HepG2 (cell line): Measurements from ENCODE around the gene TLN1. TPM values are rescaled to one million over a fixed set of nuclear protein-coding genes. Genes with fewer than 3 reads are reported as not detected.

Experiments
- AFF4 ChIP-seq: sonication (generic); formaldehyde crosslinking; IDR thresholded peaks from 2 replicates; pipeline ENCODE4 v1.4.0; 2020; ENCODE audit warnings: missing genetic modification reagents
- DDIT3 ChIP-seq: sonication (generic); formaldehyde crosslinking; IDR thresholded peaks from 2 replicates; pipeline ENCODE4 v1.4.0; 2020; ENCODE audit warnings: mild to moderate bottlenecking, missing genetic modification reagents
- HDAC2 ChIP-seq: sonication (generic); formaldehyde crosslinking; IDR thresholded peaks from 2 replicates; pipeline ENCODE4 v1.4.0; 2020; ENCODE audit warnings: missing genetic modification reagents
- HHEX ChIP-seq: IDR thresholded peaks from 2 replicates; pipeline ENCODE4 v1.6.1; 2016; ENCODE audit warnings: control low read depth
- ISX ChIP-seq: sonication (generic); formaldehyde crosslinking; conservative IDR thresholded peaks from 2 replicates; pipeline ENCODE4 v1.5.0; 2020; ENCODE audit warnings: missing genetic modification reagents
- JUN ChIP-seq: sonication (generic); formaldehyde crosslinking; IDR thresholded peaks from 2 replicates; pipeline ENCODE4 v1.4.0; 2020; ENCODE audit warnings: mild to moderate bottlenecking, missing genetic modification reagents
- MTERF4 ChIP-seq: sonication (generic); formaldehyde crosslinking; IDR thresholded peaks from 2 replicates; pipeline ENCODE4 v1.8.0; 2023; ENCODE audit warnings: mild to moderate bottlenecking, missing genetic modification reagents
- PRMT3 ChIP-seq: sonication (generic); formaldehyde crosslinking; IDR thresholded peaks from 2 replicates; pipeline ENCODE4 v1.8.1; 2022; ENCODE audit warnings: low read depth, mild to moderate bottlenecking, moderate library complexity, missing genetic modification reagents, borderline replicate concordance
- PRPF4 ChIP-seq: fragments of 200-400 bp; formaldehyde crosslinking; IDR thresholded peaks from 2 replicates; pipeline ENCODE4 v1.6.1; 2016; ENCODE audit warnings: low read length, low read depth; ENCODE audit not compliant: poor library complexity, severe bottlenecking
- RAD21 ChIP-seq: fragments of 450-650 bp; formaldehyde crosslinking; IDR thresholded peaks from 2 replicates; pipeline ENCODE4 v1.5.0; 2020; ENCODE audit warnings: mild to moderate bottlenecking
- RBM22 ChIP-seq: fragments of 200-400 bp; formaldehyde crosslinking; optimal IDR thresholded peaks from 2 replicates; pipeline ENCODE3; 2017; ENCODE audit warnings: mild to moderate bottlenecking, low read length, moderate library complexity
- SALL2 ChIP-seq: sonication (generic); formaldehyde crosslinking; IDR thresholded peaks from 2 replicates; pipeline ENCODE4 v1.8.1; 2023; ENCODE audit warnings: mild to moderate bottlenecking, missing genetic modification reagents, inconsistent platforms
- SAP130 ChIP-seq: IDR thresholded peaks from 2 replicates; pipeline ENCODE4 v1.6.1; 2016; ENCODE audit warnings: low read depth
- SKI ChIP-seq: fragments of 450-650 bp; IDR thresholded peaks from one replicate; pipeline ENCODE4 v1.6.1; 2018; ENCODE audit warnings: mild to moderate bottlenecking; ENCODE audit not compliant: partially characterized antibody
- ZC3H4 ChIP-seq: sonication (generic); formaldehyde crosslinking; IDR thresholded peaks from 2 replicates; pipeline ENCODE4 v1.4.0; 2020; ENCODE audit warnings: missing genetic modification reagents, borderline replicate concordance
- ZNF180 ChIP-seq: sonication (generic); formaldehyde crosslinking; IDR thresholded peaks from 2 replicates; pipeline ENCODE4 v1.4.0; 2020; ENCODE audit warnings: low read depth, missing genetic modification reagents, borderline replicate concordance
- ZNF230 ChIP-seq: sonication (generic); formaldehyde crosslinking; IDR thresholded peaks from 2 replicates; pipeline ENCODE4 v1.4.0; 2020; ENCODE audit warnings: mild to moderate bottlenecking, missing genetic modification reagents
- ZNF33A ChIP-seq: sonication (generic); formaldehyde crosslinking; IDR thresholded peaks from 2 replicates; pipeline ENCODE4 v1.5.1; 2020; ENCODE audit warnings: missing genetic modification reagents, mild to moderate bottlenecking, moderate library complexity, borderline replicate concordance
- ZNF383 ChIP-seq: sonication (generic); formaldehyde crosslinking; IDR thresholded peaks from 2 replicates; pipeline ENCODE4 v1.4.0; 2020; ENCODE audit warnings: missing genetic modification reagents, mild to moderate bottlenecking, borderline replicate concordance
- ZNF414 ChIP-seq: sonication (generic); formaldehyde crosslinking; IDR thresholded peaks from 2 replicates; pipeline ENCODE4 v1.5.0; 2020; ENCODE audit warnings: missing genetic modification reagents
- ZNF451 ChIP-seq: sonication (generic); formaldehyde crosslinking; IDR thresholded peaks from 2 replicates; pipeline ENCODE4 v1.5.0; 2020; ENCODE audit warnings: mild to moderate bottlenecking, missing genetic modification reagents
- ZNF747 ChIP-seq: sonication (generic); formaldehyde crosslinking; IDR thresholded peaks from 2 replicates; pipeline ENCODE4 v1.8.1; 2023; ENCODE audit warnings: missing genetic modification reagents, mild to moderate bottlenecking, borderline replicate concordance
- ZNF773 ChIP-seq: sonication (generic); formaldehyde crosslinking; IDR thresholded peaks from 2 replicates; pipeline ENCODE4 v1.4.0; 2020; ENCODE audit warnings: missing genetic modification reagents, borderline replicate concordance
- ZNF784 ChIP-seq: sonication (generic); formaldehyde crosslinking; IDR thresholded peaks from 2 replicates; pipeline ENCODE4 v1.5.1; 2020; ENCODE audit warnings: missing genetic modification reagents, mild to moderate bottlenecking, borderline replicate concordance
- polyA plus RNA-seq, 8 experiments: library from polyadenylated mRNA; depleted of rRNA in 3 of 8; stranded (reverse) in 7 of 8; unstranded in 1 of 8; fragments of >200 nt; fragmentation: Illumina TruSeq in 4 of 8; extraction: Trizol in 4 of 8; gene quantifications; 2 replicates each; pipeline versions ENCODE4 v1.2.1 to v1.2.3, GENCODE V29; 2011 to 2016; ENCODE audit warnings: low read depth in 4 of 8, missing spikeins in 1 of 8, mixed read lengths in 1 of 8; ENCODE audit not compliant: insufficient read depth in 1 of 8
- total RNA-seq, 5 experiments: library from RNA; depleted of rRNA; stranded (reverse); fragments of >200 nt; fragmentation: Illumina TruSeq; extraction: Trizol; gene quantifications; 2 replicates each; pipeline ENCODE4 v1.2.3, GENCODE V29; 2016; ENCODE audit warnings: low read depth in 1 of 5

The TLN1 gene
- total and polyA plus RNA-seq, 2 of the 13 experiments (the other 11 are each of a cell fraction or from before 2014, with no cell fraction given), result 35.2 to 51.8 TPM

- peak; percentile 42; the same call in 1 of the 2 replicates for TF ChIP-seq ZNF773 (CRISPR knock-in tag)
- no peak for TF ChIP-seq ZNF33A (CRISPR knock-in tag)
- TF ChIP-seq SALL2 (CRISPR knock-in tag), result no peak
- no peak for TF ChIP-seq RBM22
- no peak for TF ChIP-seq ZNF180 (CRISPR knock-in tag)
- no peak; the same call in 1 of the 2 replicates for TF ChIP-seq PRMT3
- peak; percentile 62; the same call in 1 of the 2 replicates for TF ChIP-seq ZNF451 (CRISPR knock-in tag)
- no peak; the same call in 1 of the 2 replicates for TF ChIP-seq ZNF414
- TF ChIP-seq PRPF4, result no peak
- no peak for TF ChIP-seq HHEX (CRISPR knock-in tag)
- no peak for TF ChIP-seq JUN (CRISPR knock-in tag)
- TF ChIP-seq RAD21 (CRISPR knock-in tag), result peak; percentile 86
- TF ChIP-seq DDIT3, result no peak
- no peak for TF ChIP-seq ZNF747 (CRISPR knock-in tag)
- peak; percentile 60 for TF ChIP-seq SAP130 (CRISPR knock-in tag)
- TF ChIP-seq MTERF4 (CRISPR knock-in tag), result no peak
- TF ChIP-seq ZNF230, result no peak
- no peak for TF ChIP-seq ZNF784 (CRISPR knock-in tag)
- no peak for TF ChIP-seq ISX (CRISPR knock-in tag)
- no peak for TF ChIP-seq SKI
- TF ChIP-seq HDAC2 (CRISPR knock-in tag), result no peak; the same call in 1 of the 2 replicates
- no peak; the same call in 1 of the 2 replicates for TF ChIP-seq ZC3H4 (CRISPR knock-in tag)
- TF ChIP-seq ZNF383 (CRISPR knock-in tag), result no peak
- no peak for TF ChIP-seq AFF4 (CRISPR knock-in tag)
Measured at GRCh38 chr9:35658137-35658967, 73.6 kb downstream of the TLN1 start, which contains the start of gene CCDC107 (continued).
